Endodermal cell (in vitro differentiated cells): ENCODE data around the gene SIN3B. TPM values are rescaled to one million over a fixed set of nuclear protein-coding genes. Genes with fewer than 3 reads are reported as not detected.

ENCODE experiments used
- DNase-seq: peaks from one replicate; pipeline ENCODE4 v3.0.0-alpha.2; 2017
- H3K27ac ChIP-seq: 2 replicates; pipeline ENCODE4 v1.5.1; 2013; ENCODE audit warnings: mild to moderate bottlenecking, low read depth, low read length, moderate library complexity
- H3K27me3 ChIP-seq: 2 replicates; pipeline ENCODE4 v1.6.1; 2013; ENCODE audit warnings: mild to moderate bottlenecking, low read length, moderate library complexity; ENCODE audit not compliant: insufficient read depth, control insufficient read depth, poor library complexity, severe bottlenecking
- H3K36me3 ChIP-seq: 2 replicates; pipeline ENCODE4 v1.7.0; 2013; ENCODE audit warnings: mild to moderate bottlenecking, low read length, moderate library complexity; ENCODE audit not compliant: control insufficient read depth, insufficient read depth
- H3K4me1 ChIP-seq: one replicate; pipeline ENCODE4 v1.7.0; 2013; ENCODE audit warnings: low read length; ENCODE audit not compliant: control insufficient read depth, insufficient read depth
- H3K4me3 ChIP-seq: 2 replicates; pipeline ENCODE4 v1.5.1; 2013; ENCODE audit warnings: mild to moderate bottlenecking, low read length, moderate library complexity
- H3K9ac ChIP-seq: 2 replicates; pipeline ENCODE4 v1.6.1; 2013; ENCODE audit warnings: mild to moderate bottlenecking, low read length, moderate library complexity; ENCODE audit not compliant: poor library complexity, severe bottlenecking; ENCODE audit errors: extremely low read depth
- H3K9me3 ChIP-seq: 2 replicates; pipeline ENCODE4 v1.6.1; 2013; ENCODE audit warnings: mild to moderate bottlenecking, low read length, moderate library complexity; ENCODE audit not compliant: control insufficient read depth
- H3K27ac Mint-ChIP-seq: 2 replicates; pipeline ENCODE4 v1.8.0; 2020; ENCODE audit warnings: mixed read lengths
- H3K27me3 Mint-ChIP-seq: 2 replicates; pipeline ENCODE4 v1.8.0; 2021; ENCODE audit warnings: mild to moderate bottlenecking, mixed read lengths; ENCODE audit not compliant: insufficient read depth
- H3K36me3 Mint-ChIP-seq: 2 replicates; pipeline ENCODE4 v1.8.0; 2020; ENCODE audit warnings: low read depth, mixed read lengths
- H3K4me1 Mint-ChIP-seq: 2 replicates; pipeline ENCODE4 v1.8.0; 2020; ENCODE audit warnings: mixed read lengths
- H3K4me3 Mint-ChIP-seq: 2 replicates; pipeline ENCODE4 v1.8.0; 2020; ENCODE audit warnings: mild to moderate bottlenecking, moderate library complexity, mixed read lengths
- H3K9me3 Mint-ChIP-seq: 2 replicates; pipeline ENCODE4 v1.8.0; 2020; ENCODE audit warnings: mild to moderate bottlenecking, mixed read lengths
- CTCF ChIP-seq: fragments of 200-600 bp; sonication (generic); conservative IDR thresholded peaks from 2 replicates; pipeline ENCODE4 v1.5.0; 2021; ENCODE audit warnings: antibody characterized with exemption, mild to moderate bottlenecking
- WGBS, 2 experiments: methylation state at CpG; one replicate each; pipeline versions ENCODE4 v1.1.5 to v1.1.7; 2013; ENCODE audit warnings: missing lambda C conversion rate in 2 of 2, mixed read lengths in 1 of 2; ENCODE audit not compliant: insufficient coverage in 1 of 2, insufficient read length in 1 of 2; 5-methylcytosine and 5-hydroxymethylcytosine counted together
- total RNA-seq, 2 donors: library from RNA; stranded (reverse); fragmentation: NEBNext Ultra II Directional in 1 of 2; extraction: Animal tissue kit (Norgen Biotek cat#: 25700) in 1 of 2; gene quantifications; 2 replicates in 1 of 2; 3 replicates in 1 of 2; pipeline ENCODE4 v1.2.1, GENCODE V29; 2021

SIN3B gene
- total RNA-seq, 2 donors from 2014 or later = 68.0 to 78.4 TPM

DNA sequence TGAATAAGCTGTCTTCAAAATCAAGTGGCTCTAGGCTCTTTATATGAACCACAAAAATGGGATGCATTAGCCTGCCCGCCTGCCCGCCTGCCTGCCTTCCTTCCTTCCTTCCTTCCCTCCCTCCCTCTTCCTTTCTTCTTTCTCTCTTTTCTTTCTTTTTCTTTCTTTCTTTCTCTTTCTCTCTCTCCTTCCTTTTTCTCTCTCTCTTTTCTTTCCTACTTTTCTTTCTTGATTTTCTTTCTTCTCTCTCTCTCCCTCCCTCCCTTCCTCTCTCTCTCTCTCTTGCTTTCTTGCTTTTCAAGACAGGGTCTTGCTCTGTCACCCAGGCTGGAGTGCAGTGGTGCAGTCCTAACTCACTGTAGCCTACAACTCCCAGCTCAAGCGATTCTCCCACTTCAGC is 86.5 kb downstream of the SIN3B start:
- Histone ChIP-seq H3K36me3 (no peaks in the 10 kb centered on the region), H3K9ac (no peak overlapping the region), H3K27me3 (no peaks in the 10 kb centered on the region), H3K4me3 (no peak overlapping the region), H3K4me1 (no peaks in the 10 kb centered on the region), H3K9me3 (peaks cover 16% of the 10 kb centered on the region), H3K27ac (no peak overlapping the region)
- no peak for DNase-seq
- peaks cover 50% of the 10 kb centered on the region for H3K9me3 Mint-ChIP-seq
- TF ChIP-seq CTCF = no peak
- WGBS, 2 experiments = 54 to 57% methylated on average over 3 of the region's 3 CpGs
- peaks cover 25% of the 10 kb centered on the region for H3K36me3 Mint-ChIP-seq
- no peak overlapping the region for H3K4me3 Mint-ChIP-seq
- no peaks in the 10 kb centered on the region for H3K4me1 Mint-ChIP-seq
- peaks cover 2% of the 10 kb centered on the region for H3K27me3 Mint-ChIP-seq
- H3K27ac Mint-ChIP-seq = no peak overlapping the region

DNA sequence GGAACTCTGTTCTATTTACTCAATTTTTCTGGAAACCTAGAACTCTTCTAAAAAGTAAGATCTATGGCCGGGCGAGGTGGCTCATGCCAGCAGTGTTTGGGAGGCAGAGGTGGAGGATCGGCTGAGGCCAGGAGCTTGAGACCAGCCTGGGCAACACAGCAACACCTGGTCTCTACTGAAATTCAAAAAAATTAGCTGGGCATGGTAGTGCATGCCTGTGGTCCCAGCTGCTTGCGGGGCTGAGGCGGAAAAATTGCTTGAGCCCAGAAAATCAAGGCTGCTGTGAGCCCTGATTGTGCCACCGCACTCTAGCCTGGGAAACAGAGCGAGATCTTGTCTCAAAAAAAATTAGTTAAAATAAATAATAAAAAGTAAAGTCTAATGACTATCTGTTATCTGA is 88.2 kb downstream of the SIN3B start:
- Histone ChIP-seq H3K4me3 (no peak overlapping the region), H3K27ac (no peak overlapping the region), H3K9me3 (peaks cover 14% of the 10 kb centered on the region), H3K36me3 (no peaks in the 10 kb centered on the region), H3K27me3 (no peaks in the 10 kb centered on the region), H3K4me1 (no peaks in the 10 kb centered on the region), H3K9ac (no peak overlapping the region)
- peaks cover 36% of the 10 kb centered on the region for H3K9me3 Mint-ChIP-seq
- H3K36me3 Mint-ChIP-seq = peaks cover 20% of the 10 kb centered on the region
- no peaks in the 10 kb centered on the region for H3K4me1 Mint-ChIP-seq
- no peak for TF ChIP-seq CTCF
- no peak for DNase-seq
- no peak overlapping the region for H3K27ac Mint-ChIP-seq
- H3K27me3 Mint-ChIP-seq = peaks cover 2% of the 10 kb centered on the region
- 62 to 78% methylated on average over 3 to 6 of the region's 7 CpGs for WGBS, 2 experiments
- no peak overlapping the region for H3K4me3 Mint-ChIP-seq

GRCh38 chr19:16919496-16919895 is 90.3 kb downstream of the SIN3B start:
- Mint-ChIP-seq H3K4me3 (no peak overlapping the region), H3K4me1 (no peaks in the 10 kb centered on the region), H3K36me3 (peaks cover 10% of the 10 kb centered on the region), H3K27ac (no peak overlapping the region), H3K9me3 (peaks cover 17% of the 10 kb centered on the region), H3K27me3 (peaks cover 2% of the 10 kb centered on the region)
- Histone ChIP-seq H3K9me3 (no peaks in the 10 kb centered on the region), H3K4me1 (no peaks in the 10 kb centered on the region), H3K9ac (no peak overlapping the region), H3K36me3 (no peaks in the 10 kb centered on the region), H3K4me3 (no peak overlapping the region), H3K27me3 (no peaks in the 10 kb centered on the region), H3K27ac (no peak overlapping the region)
- WGBS, 2 experiments = 81 to 92% methylated on average over 2 to 4 of the region's 4 CpGs
- no peak for DNase-seq
- no peak for TF ChIP-seq CTCF
